GM18951 (cell line): ENCODE results near the gene JMY.

ENCODE experiments used
- POLR2A ChIP-seq: IDR thresholded peaks from 4 replicates; pipeline ENCODE4 v1.6.1; 2011; ENCODE audit warnings: mild to moderate bottlenecking; ENCODE audit not compliant: insufficient read length, insufficient read depth; ENCODE audit errors: extremely low read depth
- in situ Hi-C: fragments of 300-500 bp; cut with MboI; formaldehyde crosslinking; loops from one replicate; pipeline ENCODE4 v1.12.0; 2022; ENCODE audit warnings: low sequenced_read_pairs, mixed read lengths, inconsistent platforms; ENCODE audit not compliant: unreplicated experiment

JMY gene

GRCh38 chr5:79224286-79224984 lies 11.5 kb upstream of the JMY start:
- in situ Hi-C loops = no loop called here
- TF ChIP-seq POLR2A = no peak

GRCh38 chr5:79225026-79225425 lies 10.9 kb upstream of the JMY start:
- TF ChIP-seq POLR2A = no peak
- in situ Hi-C loops = no loop called here

- in situ Hi-C loops = no loop called here
- no peak for TF ChIP-seq POLR2A
These were observed 10.5 kb upstream of the JMY start for GRCh38 chr5:79225441-79225840.

GRCh38 chr5:79227484-79228025 lies 8.4 kb upstream of the JMY start:
- TF ChIP-seq POLR2A = no peak
- in situ Hi-C loops = no loop called here

GRCh38 chr5:79229357-79230174 lies 6.4 kb upstream of the JMY start:
- in situ Hi-C loops = no loop called here
- no peak for TF ChIP-seq POLR2A

GRCh38 chr5:79235261-79235633 lies 684 bp upstream of the JMY start:
- in situ Hi-C loops = no loop called here

GRCh38 chr5:79236362-79236969 lies 535 bp downstream of the JMY start:
- in situ Hi-C loops = no loop called here

More at GRCh38 chr5:79235261-79235633, 684 bp upstream of the JMY start:
- no peak for TF ChIP-seq POLR2A

GRCh38 chr5:79236970-79237739 lies 1.2 kb downstream of the JMY start:
- in situ Hi-C loops = no loop called here
- no peak for TF ChIP-seq POLR2A

More at GRCh38 chr5:79236362-79236969, 535 bp downstream of the JMY start:
- no peak for TF ChIP-seq POLR2A

- in situ Hi-C loops = no loop called here
- TF ChIP-seq POLR2A = no peak
These were observed 2.0 kb downstream of the JMY start for GRCh38 chr5:79237740-79238560.

- TF ChIP-seq POLR2A = no peak
- in situ Hi-C loops = no loop called here
These were observed 4.6 kb downstream of the JMY start for GRCh38 chr5:79240561-79240960.

- in situ Hi-C loops = no loop called here
- no peak for TF ChIP-seq POLR2A
These were observed 5.6 kb downstream of the JMY start for GRCh38 chr5:79241535-79241979.
